GM12875 (cell line): ENCODE measurements around the gene MCU.

Source experiments
- H3K4me3 ChIP-seq: one replicate; pipeline ENCODE4 v1.5.1; 2011; ENCODE audit warnings: low read depth, low read length, control low read depth
- CTCF ChIP-seq: IDR thresholded peaks from 2 replicates; pipeline ENCODE4 v1.5.1; 2011; ENCODE audit warnings: low read depth, mild to moderate bottlenecking, control low read depth, inconsistent platforms, low read length, moderate library complexity, borderline replicate concordance; ENCODE audit not compliant: insufficient read depth

The MCU gene

GRCh38 chr10:72855129-72855528 lies 163.2 kb downstream of the MCU start:
- no peak for TF ChIP-seq CTCF
- H3K4me3 ChIP-seq: no peak overlapping the region

- TF ChIP-seq CTCF: no peak
Observed at GRCh38 chr10:72855790-72856189, 163.8 kb downstream of the MCU start.

GRCh38 chr10:72858067-72858466 lies 166.1 kb downstream of the MCU start:
- H3K4me3 ChIP-seq: no peak overlapping the region
- TF ChIP-seq CTCF: no peak

More at GRCh38 chr10:72855790-72856189, 163.8 kb downstream of the MCU start:
- no peak overlapping the region for H3K4me3 ChIP-seq

- no peak overlapping the region for H3K4me3 ChIP-seq
- TF ChIP-seq CTCF: no peak
Observed at GRCh38 chr10:72862957-72863356, 171.0 kb downstream of the MCU start.

- no peak overlapping the region for H3K4me3 ChIP-seq
- TF ChIP-seq CTCF: no peak
Observed at GRCh38 chr10:72875250-72876055, 183.5 kb downstream of the MCU start.

GRCh38 chr10:72879245-72879644 lies 187.3 kb downstream of the MCU start:
- TF ChIP-seq CTCF: no peak
- H3K4me3 ChIP-seq: no peak overlapping the region

- no peak overlapping the region for H3K4me3 ChIP-seq
- TF ChIP-seq CTCF: no peak
Observed at GRCh38 chr10:72881291-72881690, 189.3 kb downstream of the MCU start.
